ENCODE data around the gene PMEL.

Gene PMEL

GRCh38 chr12:55972456-55972855, 6.6 kb upstream of the PMEL start:
- TF ChIP-seq CTCF (IDR thresholded peaks at IDR 0.05; ENCODE audit: low read depth, low read length, missing control alignments), result no peak
- H3K4me3 ChIP-seq (ENCODE audit: low read depth, low read length), result peak overlapping the region; percentile 70
- DNase-seq (ENCODE audit: low read depth), result no peak

DNA sequence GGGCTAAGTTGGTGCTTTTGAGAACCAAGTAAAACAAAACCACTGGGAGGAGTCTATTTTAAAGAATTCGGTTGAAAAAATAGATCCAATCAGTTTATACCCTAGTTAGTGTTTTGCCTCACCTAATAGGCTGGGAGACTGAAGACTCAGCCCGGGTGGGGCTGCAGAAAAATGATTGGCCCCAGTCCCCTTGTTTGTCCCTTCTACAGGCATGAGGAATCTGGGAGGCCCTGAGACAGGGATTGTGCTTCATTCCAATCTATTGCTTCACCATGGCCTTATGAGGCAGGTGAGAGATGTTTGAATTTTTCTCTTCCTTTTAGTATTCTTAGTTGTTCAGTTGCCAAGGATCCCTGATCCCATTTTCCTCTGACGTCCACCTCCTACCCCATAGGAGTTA, 6.2 kb upstream of the PMEL start:
- H3K4me3 ChIP-seq (ENCODE audit: low read depth, low read length), result no peak overlapping the region; the same call in 1 of the 2 replicates

DNA sequence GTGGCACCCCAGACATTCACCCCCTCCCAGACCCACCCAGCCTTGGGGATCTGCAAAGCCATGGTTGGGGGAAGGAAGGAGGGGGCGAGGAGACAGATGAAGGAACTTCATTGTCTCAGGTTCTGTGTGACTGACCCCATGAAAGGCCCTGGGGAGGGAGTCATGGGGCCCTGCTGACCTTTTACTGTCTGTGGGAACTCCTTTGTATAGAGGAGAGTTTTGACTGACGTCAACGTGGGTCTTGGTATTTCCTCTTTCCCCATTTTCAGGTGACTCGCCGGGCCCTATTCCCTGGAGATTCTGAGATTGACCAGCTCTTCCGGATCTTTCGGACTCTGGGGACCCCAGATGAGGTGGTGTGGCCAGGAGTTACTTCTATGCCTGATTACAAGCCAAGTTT, 4.9 kb upstream of the PMEL start:
- no peak overlapping the region for H3K4me3 ChIP-seq (ENCODE audit: low read depth, low read length)
- DNase-seq (ENCODE audit: low read depth), result no peak
- no peak for TF ChIP-seq CTCF (IDR thresholded peaks at IDR 0.05; ENCODE audit: low read depth, low read length, missing control alignments)

More for the DNA sequence above, 6.2 kb upstream of the PMEL start:
- no peak for TF ChIP-seq CTCF (IDR thresholded peaks at IDR 0.05; ENCODE audit: low read depth, low read length, missing control alignments)
- no peak for DNase-seq (ENCODE audit: low read depth)

- no peak for DNase-seq (ENCODE audit: low read depth)
- TF ChIP-seq CTCF (IDR thresholded peaks at IDR 0.05; ENCODE audit: low read depth, low read length, missing control alignments), result no peak
- H3K4me3 ChIP-seq (ENCODE audit: low read depth, low read length), result no peak overlapping the region
Observed at GRCh38 chr12:55969356-55969755, 3.5 kb upstream of the PMEL start.

GRCh38 chr12:55966408-55967281, 803 bp upstream of the PMEL start, which contains the start of gene CDK2:
CDK2 (plus strand) TSS chr12:55966830; CDS start chr12:55967009, 179 bp downstream.
- no peak for DNase-seq (ENCODE audit: low read depth)
- TF ChIP-seq CTCF (IDR thresholded peaks at IDR 0.05; ENCODE audit: low read depth, low read length, missing control alignments), result no peak

GRCh38 chr12:55965240-55965639, 602 bp downstream of the PMEL start:
- DNase-seq (ENCODE audit: low read depth), result no peak
- no peak for TF ChIP-seq CTCF (IDR thresholded peaks at IDR 0.05; ENCODE audit: low read depth, low read length, missing control alignments)
- no peak overlapping the region for H3K4me3 ChIP-seq (ENCODE audit: low read depth, low read length)

More at GRCh38 chr12:55966408-55967281, 803 bp upstream of the PMEL start, which contains the start of gene CDK2:
- peak within 1 kb of the TSS; percentile 58 for H3K4me3 ChIP-seq (ENCODE audit: low read depth, low read length)
